ENCODE results near the gene RNF114.

RNF114 gene

GRCh38 chr20:49906615-49907154 is 29.5 kb upstream of the RNF114 start:
- no peak for TF ChIP-seq CTCF (IDR thresholded peaks at IDR 0.05)
- H3K27ac ChIP-seq = no peak overlapping the region
- H3K4me3 ChIP-seq (ENCODE audit: low read depth in 1 of 2, low read length in 1 of 2) = no peak overlapping the region
- no peaks in the 10 kb centered on the region for H3K27me3 ChIP-seq
- H3K36me3 ChIP-seq = peaks cover 71% of the 10 kb centered on the region
- no peaks in the 10 kb centered on the region for H3K4me1 ChIP-seq (ENCODE audit: control insufficient read depth in 1 of 2, insufficient read depth in 1 of 2, low read depth in 1 of 2, low read length in 1 of 2)
- no peaks in the 10 kb centered on the region for H3K9me3 ChIP-seq

- H3K36me3 ChIP-seq = peaks cover 71% of the 10 kb centered on the region
- H3K4me1 ChIP-seq (ENCODE audit: control insufficient read depth in 1 of 2, insufficient read depth in 1 of 2, low read depth in 1 of 2, low read length in 1 of 2) = no peaks in the 10 kb centered on the region
- TF ChIP-seq CTCF (IDR thresholded peaks at IDR 0.05) = no peak
- no peaks in the 10 kb centered on the region for H3K27me3 ChIP-seq
- H3K27ac ChIP-seq = no peak overlapping the region
- no peak overlapping the region for H3K4me3 ChIP-seq (ENCODE audit: low read depth in 1 of 2, low read length in 1 of 2)
- H3K9me3 ChIP-seq = no peaks in the 10 kb centered on the region
Measured at GRCh38 chr20:49907405-49908257, 28.6 kb upstream of the RNF114 start.

GRCh38 chr20:49908258-49908565 is 28.0 kb upstream of the RNF114 start:
- Histone ChIP-seq H3K4me3 (ENCODE audit: low read depth in 1 of 2, low read length in 1 of 2) (no peak overlapping the region), H3K4me1 (ENCODE audit: control insufficient read depth in 1 of 2, insufficient read depth in 1 of 2, low read depth in 1 of 2, low read length in 1 of 2) (peaks cover under 1 to 3% of the 10 kb centered on the region in 2 experiments), H3K27me3 (no peaks in the 10 kb centered on the region), H3K36me3 (peaks cover 70% of the 10 kb centered on the region), H3K9me3 (no peaks in the 10 kb centered on the region), H3K27ac (no peak overlapping the region)
- TF ChIP-seq CTCF (IDR thresholded peaks at IDR 0.05) = no peak

- peaks cover 57% of the 10 kb centered on the region for H3K36me3 ChIP-seq
Measured at GRCh38 chr20:49909499-49910339, 26.5 kb upstream of the RNF114 start.

GRCh38 chr20:49910340-49910706 is 25.9 kb upstream of the RNF114 start:
- H3K4me3 ChIP-seq (ENCODE audit: low read depth in 1 of 2, low read length in 1 of 2) = no peak overlapping the region
- no peak for TF ChIP-seq CTCF (IDR thresholded peaks at IDR 0.05)
- H3K9me3 ChIP-seq = no peaks in the 10 kb centered on the region
- H3K36me3 ChIP-seq = peaks cover 51% of the 10 kb centered on the region
- peaks cover 19 to 22% of the 10 kb centered on the region in 2 experiments for H3K4me1 ChIP-seq (ENCODE audit: control insufficient read depth in 1 of 2, insufficient read depth in 1 of 2, low read depth in 1 of 2, low read length in 1 of 2)
- no peak overlapping the region for H3K27ac ChIP-seq
- no peaks in the 10 kb centered on the region for H3K27me3 ChIP-seq

More at GRCh38 chr20:49909499-49910339, 26.5 kb upstream of the RNF114 start:
- Histone ChIP-seq H3K4me1 (ENCODE audit: control insufficient read depth in 1 of 2, insufficient read depth in 1 of 2, low read depth in 1 of 2, low read length in 1 of 2) (peaks cover 16 to 18% of the 10 kb centered on the region in 2 experiments), H3K27ac (no peak overlapping the region), H3K27me3 (no peaks in the 10 kb centered on the region), H3K4me3 (ENCODE audit: low read depth in 1 of 2, low read length in 1 of 2) (no peak overlapping the region), H3K9me3 (no peaks in the 10 kb centered on the region)
- no peak for TF ChIP-seq CTCF (IDR thresholded peaks at IDR 0.05)
